ENCODE measurements around the gene ZNF121.
"Not testable (repeated sequence)": the region's sequence is repeated elsewhere in the genome, so short reads cannot be mapped to it uniquely, and the experiment has no call there.

Gene ZNF121

DNA sequence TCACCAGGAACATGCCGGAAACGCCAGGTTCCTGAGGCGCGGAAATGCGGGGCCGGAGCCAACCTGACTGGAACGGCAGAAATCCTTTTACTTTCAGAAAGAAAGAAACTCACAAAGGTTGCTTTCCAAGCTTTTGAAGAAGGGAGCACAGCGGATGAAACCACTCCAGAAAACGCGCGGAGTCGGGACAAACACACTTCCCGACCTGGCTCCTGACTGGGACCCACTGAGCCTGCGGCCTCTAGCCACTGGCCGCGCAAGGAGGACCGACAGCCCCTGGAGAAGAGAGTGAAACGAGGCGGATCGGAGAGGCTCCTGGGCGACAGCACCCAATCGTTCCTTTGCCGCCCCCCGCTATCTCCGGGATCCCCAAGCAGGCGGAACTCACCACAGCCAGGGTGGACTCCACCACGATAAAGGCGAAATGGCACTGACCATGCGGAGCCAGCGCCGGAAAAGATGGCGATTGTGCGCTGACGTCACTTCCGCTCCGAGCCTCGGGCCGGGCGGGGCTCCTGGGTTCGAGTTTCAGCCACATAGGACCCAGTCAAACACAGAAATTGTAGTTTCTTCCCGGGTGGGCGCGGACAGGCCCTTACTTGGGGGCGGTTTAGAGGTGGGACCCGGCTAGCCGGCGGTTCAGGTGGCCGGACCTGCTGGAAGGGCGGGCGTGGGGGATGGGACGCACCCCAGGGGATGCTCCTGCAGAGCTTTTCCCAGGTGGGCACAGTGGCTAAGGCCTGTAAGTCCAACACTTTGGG lies at the start of gene ZNF121:
ZNF121 (minus strand) TSS at position 432 of the 761 bp plus-strand sequence. CDS start 16,407 bp downstream, outside the sequence.
- DNase-seq, result peak; percentile 74

- DNase-seq, result no peak
Measured at GRCh38 chr19:9627856-9628255, 43.6 kb upstream of the ZNF121 start.

DNA sequence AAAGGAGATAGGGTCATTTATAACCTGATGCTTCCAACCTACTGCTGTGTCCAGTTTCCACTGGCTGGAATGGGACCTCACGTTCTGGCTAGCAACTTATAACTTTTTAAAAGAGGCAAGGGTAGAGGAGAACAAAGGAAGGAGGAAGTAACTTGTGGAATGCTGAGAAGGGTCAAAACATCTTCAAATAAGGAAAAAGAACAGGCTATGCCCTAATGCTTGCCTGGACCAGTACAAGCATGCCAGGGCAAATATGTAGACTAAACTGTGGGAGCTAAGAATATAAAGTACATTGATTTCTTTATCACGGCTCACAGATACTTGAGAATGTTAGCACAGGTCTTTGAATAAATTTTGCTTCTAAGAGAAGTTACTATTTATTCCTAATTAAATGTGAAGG lies 38.2 kb upstream of the ZNF121 start:
- no peak for DNase-seq

- peak; percentile 75 for DNase-seq
Measured at GRCh38 chr19:9621156-9622037, 37.1 kb upstream of the ZNF121 start, which contains the start of gene ZNF561. ZNF561 (minus strand) TSS chr19:9621232; CDS start chr19:9619456, 1,776 bp downstream.

- no peak for DNase-seq
Measured at GRCh38 chr19:9620842-9621155, 36.5 kb upstream of the ZNF121 start.

GRCh38 chr19:9615844-9616243 lies 31.5 kb upstream of the ZNF121 start:
- no peak for DNase-seq

DNA sequence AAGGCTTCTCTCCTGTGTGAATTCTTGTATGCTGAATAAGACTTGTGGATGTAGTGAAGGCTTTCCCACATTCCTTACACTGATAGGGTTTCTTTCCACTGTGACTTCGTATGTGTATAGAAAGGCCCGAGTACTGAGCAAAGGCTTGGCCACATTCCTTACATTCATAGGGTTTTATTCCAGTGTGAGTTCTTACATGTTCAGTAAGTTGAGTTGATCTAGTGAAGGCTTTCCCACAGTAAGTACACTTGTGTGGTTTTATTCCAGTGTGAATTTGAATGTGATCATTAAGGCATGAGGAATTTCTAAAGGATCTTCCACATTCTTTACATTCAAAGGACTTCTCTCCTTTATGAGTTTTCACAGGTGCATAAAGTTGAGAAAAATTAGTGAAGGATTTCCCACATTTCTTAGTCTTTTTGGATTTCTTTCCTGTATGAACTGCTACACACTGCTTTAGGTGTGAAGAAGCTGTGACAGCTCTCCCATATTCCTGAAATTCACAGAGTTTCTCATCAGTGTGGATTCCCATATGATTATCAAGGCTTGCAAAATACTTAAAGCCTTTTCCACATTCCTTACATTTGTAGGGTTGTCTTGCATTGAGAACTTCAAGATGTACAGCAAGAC lies 26.3 kb upstream of the ZNF121 start:
- DNase-seq, result no peak

- no peak for DNase-seq
Measured at GRCh38 chr19:9608912-9609311, 24.6 kb upstream of the ZNF121 start.

GRCh38 chr19:9597027-9597426 lies 12.7 kb upstream of the ZNF121 start:
- no peak for DNase-seq

- peak; percentile 36 for DNase-seq
Measured at GRCh38 chr19:9586764-9587163, 2.5 kb upstream of the ZNF121 start.

- not testable (repeated sequence) for DNase-seq
Measured at GRCh38 chr19:9582081-9582725, 2.1 kb downstream of the ZNF121 start.

- DNase-seq, result no peak
Measured at GRCh38 chr19:9580728-9581127, 3.6 kb downstream of the ZNF121 start.

GRCh38 chr19:9570255-9570654 lies 14.0 kb downstream of the ZNF121 start:
- no peak for DNase-seq

DNA sequence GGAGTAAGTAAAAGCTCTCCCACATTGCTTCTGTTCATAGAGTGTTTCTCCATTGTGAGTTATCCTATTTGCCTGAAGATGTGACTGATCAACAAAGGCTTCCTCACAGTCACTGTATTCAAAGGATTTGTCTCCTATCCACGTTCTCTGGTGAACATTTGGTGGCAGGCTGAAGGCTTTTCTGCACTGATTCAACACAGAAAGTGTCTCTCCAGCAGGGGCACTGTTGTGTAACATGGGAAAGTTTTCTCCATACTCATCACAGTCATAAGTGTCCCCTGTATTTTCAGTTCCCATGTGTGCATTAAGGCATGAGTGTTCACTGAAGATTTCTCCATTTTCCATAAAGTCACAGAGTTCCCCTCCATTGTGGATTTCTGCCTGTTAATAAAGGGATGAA lies 17.6 kb downstream of the ZNF121 start:
- DNase-seq, result no peak

DNA sequence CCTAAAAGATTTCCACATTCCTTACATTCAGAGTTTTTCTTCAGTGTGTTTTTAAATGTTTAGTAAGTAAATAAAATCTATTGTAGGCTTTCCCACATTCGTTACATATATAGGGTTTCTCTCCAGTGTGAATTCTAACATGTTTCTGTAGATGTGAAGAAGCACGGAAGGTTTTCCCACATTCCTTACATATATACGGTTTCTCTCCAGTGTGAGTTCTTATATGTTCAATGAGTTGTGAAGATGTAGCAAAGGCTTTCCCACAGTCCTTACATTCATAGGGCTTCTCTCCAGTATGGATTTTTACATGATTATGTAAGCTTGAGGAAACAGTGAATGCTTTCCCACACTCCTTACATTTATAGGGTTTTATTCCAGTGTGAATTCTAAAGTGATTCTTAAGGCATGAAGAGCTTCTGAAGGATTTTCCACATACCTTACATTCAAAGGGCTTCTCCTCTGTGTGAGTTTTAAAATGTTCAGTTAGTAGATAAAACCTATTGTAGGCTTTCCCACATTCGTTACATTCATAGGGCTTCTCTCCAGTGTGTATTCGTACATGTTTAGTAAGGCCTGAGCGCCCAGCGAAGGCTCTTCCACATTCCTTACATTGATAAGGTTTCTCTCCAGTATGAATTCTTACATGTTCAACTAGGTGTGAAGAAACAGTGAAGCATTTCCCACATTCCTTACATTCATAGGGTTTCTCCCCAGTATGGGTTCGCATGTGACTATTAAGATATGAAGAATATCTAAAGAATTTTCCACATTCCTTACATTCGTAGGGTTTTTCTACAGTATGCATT lies 18.2 kb downstream of the ZNF121 start:
- DNase-seq, result no peak

DNA sequence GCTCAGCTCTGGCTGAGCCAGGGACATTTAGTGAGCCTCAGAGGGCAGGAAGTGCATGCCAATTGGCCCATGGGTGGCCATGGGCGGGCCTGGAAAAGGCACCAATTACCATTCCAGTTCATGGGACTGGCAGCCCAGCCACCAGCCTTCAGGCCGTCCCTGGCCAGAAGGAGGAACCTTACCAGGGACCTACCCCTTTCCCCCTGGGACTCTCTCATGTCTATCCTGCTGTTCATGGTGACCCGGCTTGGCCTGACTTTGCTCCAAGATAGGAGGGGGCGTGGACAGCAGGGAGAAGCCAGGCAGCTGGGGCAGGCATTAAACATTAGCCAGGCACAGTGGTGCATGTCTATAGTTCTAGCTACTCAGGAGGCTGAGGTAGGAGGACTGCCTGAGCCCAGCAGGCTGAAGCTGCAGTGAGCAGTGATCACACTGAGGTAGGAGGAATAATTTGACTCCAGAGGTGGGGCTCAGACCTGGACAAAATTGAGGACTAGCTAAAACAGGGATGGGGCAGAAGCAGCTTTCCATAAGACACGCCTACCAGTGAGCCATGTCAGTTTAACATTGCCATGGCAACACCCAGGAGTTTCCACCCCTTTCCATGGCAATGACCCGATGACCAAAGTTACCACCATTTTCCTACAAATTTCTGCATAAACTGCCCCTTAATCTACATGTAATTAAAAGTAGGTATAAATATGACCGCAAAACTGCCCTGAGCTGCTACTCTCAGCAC lies 31.6 kb downstream of the ZNF121 start:
- DNase-seq, result no peak

DNA sequence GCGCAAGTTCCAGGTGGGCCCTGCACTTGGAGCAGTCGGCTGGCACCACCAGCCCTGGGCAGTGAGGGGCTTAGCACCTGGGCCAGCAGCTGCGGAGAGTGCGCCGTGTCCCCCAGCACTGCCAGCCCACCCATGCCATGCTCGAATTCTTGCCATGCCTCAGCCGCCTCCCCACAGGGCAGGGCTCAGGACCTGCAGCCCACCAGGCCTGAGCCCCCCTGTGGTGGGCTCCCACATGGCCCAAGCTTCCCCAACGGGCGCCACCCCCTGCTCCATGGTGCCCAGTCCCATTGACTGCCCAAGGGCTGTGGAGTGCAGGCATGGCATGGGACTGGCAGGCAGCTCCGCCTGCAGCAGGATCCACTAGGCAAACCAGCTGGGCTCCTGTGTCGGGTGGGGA lies 36.4 kb downstream of the ZNF121 start:
- no peak for DNase-seq

GRCh38 chr19:9541281-9541680 lies 43.0 kb downstream of the ZNF121 start:
- not testable (repeated sequence) for DNase-seq

GRCh38 chr19:9539921-9540320 lies 44.4 kb downstream of the ZNF121 start:
- DNase-seq, result not testable (repeated sequence)

DNA sequence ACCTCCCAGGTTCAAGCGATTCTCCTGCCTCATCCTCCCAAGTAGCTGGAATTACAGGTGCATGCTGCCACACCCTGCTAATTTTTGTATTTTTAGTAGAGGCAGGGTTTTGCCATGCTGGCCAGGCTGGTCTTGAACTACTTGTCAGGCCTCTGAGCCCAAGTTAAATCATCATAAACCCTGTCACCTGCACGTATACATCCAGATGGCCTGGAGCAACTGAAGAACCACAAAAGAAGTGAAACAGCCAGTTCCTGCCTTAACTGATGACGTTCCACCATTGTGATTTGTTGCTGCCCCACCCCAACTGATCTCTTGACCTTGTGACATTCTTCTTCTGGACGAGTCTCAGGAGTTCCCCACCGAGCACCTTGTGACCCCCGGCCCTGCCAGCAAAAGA lies 45.1 kb downstream of the ZNF121 start:
- not testable (repeated sequence) for DNase-seq
